ENCODE measurements around the gene NFIC. TPM values are rescaled to one million over a fixed set of nuclear protein-coding genes. Genes with fewer than 3 reads are reported as not detected.

Gene NFIC
- total RNA-seq, 1 experiment from 2014 or later: 8.0 TPM

GRCh38 chr19:3462991-3463713, 96.8 kb downstream of the NFIC start:
- no peak overlapping the region for H4K8ac ChIP-seq (replicated peaks; ENCODE audit: insufficient read length, low read depth, low read length)
- no peaks in the 10 kb centered on the region for H4K20me1 ChIP-seq (ENCODE audit: control insufficient read depth, insufficient read depth, insufficient read length)
- no peak for DNase-seq
- H4K91ac ChIP-seq (ENCODE audit: insufficient read length, low read depth, low read length): no peak overlapping the region
- H2AFZ ChIP-seq (ENCODE audit: low read length): no peak overlapping the region
- no peak overlapping the region for H3T11ph ChIP-seq (ENCODE audit: low read length)
- H3K23ac ChIP-seq (ENCODE audit: insufficient read length, low read depth, low read length): no peak overlapping the region
- no peak overlapping the region for H3K27ac Mint-ChIP-seq
- H3K4ac ChIP-seq (ENCODE audit: low read depth, low read length): no peak overlapping the region
- no peak overlapping the region for H2BK5ac ChIP-seq (ENCODE audit: insufficient read length, low read length)
- H3K9ac ChIP-seq (ENCODE audit: extremely low read depth, insufficient read length, low read length): no peak overlapping the region
- no CpG with 5 or more reads among the region's 58 CpGs for whole genome bisulfite sequencing (ENCODE audit: extremely low coverage, insufficient read length, low lambda C conversion rate)
- H3K27ac ChIP-seq (ENCODE audit: insufficient read length, low read depth, low read length): no peak overlapping the region
- H3K56ac ChIP-seq (ENCODE audit: insufficient read length, low read depth, low read length): no peak overlapping the region
- peak overlapping the region; percentile 14 for H3K4me2 ChIP-seq (ENCODE audit: insufficient read depth, insufficient read length, low read length)
- H3K4me1 ChIP-seq (ENCODE audit: insufficient read depth, low read length): no peaks in the 10 kb centered on the region; the same call in 1 of the 2 replicates
- no peak for TF ChIP-seq CTCF (conservative IDR thresholded peaks at IDR 0.05)
- H2BK120ac ChIP-seq (ENCODE audit: low read depth, low read length, poor library complexity, severe bottlenecking): no peak overlapping the region
- H3K18ac ChIP-seq (ENCODE audit: insufficient read length, low read depth, low read length): no peak overlapping the region
- H3K9me3 ChIP-seq (ENCODE audit: control insufficient read depth, low read depth, low read length): no peaks in the 10 kb centered on the region
- no peaks in the 10 kb centered on the region for H3K79me2 ChIP-seq (ENCODE audit: insufficient read depth, low read length)
- no peak overlapping the region for H4K5ac ChIP-seq (ENCODE audit: insufficient read length, low read depth, low read length)
- peaks cover 4 to 5% of the 10 kb centered on the region in 2 experiments; a peak in 4 of 5 replicates for H3K9me3 Mint-ChIP-seq
- no peak overlapping the region for H2BK12ac ChIP-seq (ENCODE audit: insufficient read length, low read depth, low read length)
- no peak overlapping the region for H2AK5ac ChIP-seq (ENCODE audit: insufficient read length, low read length)
- peaks cover 3% of the 10 kb centered on the region for H3K23me2 ChIP-seq (ENCODE audit: insufficient read length, low read depth, low read length, poor library complexity, severe bottlenecking)
- H3K36me3 Mint-ChIP-seq (ENCODE audit: insufficient read depth in 1 of 3, low read depth in 3 of 3): no peaks in the 10 kb centered on the region; a peak in 2 of 7 replicates
- peaks cover 13 to 28% of the 10 kb centered on the region in 2 experiments for H3K4me1 Mint-ChIP-seq
- H3K27me3 Mint-ChIP-seq (ENCODE audit: low read depth): peaks cover 94% of the 10 kb centered on the region
- no peak overlapping the region for H2BK20ac ChIP-seq (ENCODE audit: low read depth, low read length, poor library complexity, severe bottlenecking)
- H3K79me1 ChIP-seq (ENCODE audit: insufficient read depth, low read depth, low read length, poor library complexity, severe bottlenecking): no peaks in the 10 kb centered on the region
- H3K27me3 ChIP-seq (ENCODE audit: insufficient read depth, low read length): peaks cover 20% of the 10 kb centered on the region
- H3K4me3 Mint-ChIP-seq: peak overlapping the region; percentile 33 to 74; a peak in 4 of 5 replicates
- H2BK15ac ChIP-seq (ENCODE audit: low read depth, low read length): no peak overlapping the region
- H3K14ac ChIP-seq (ENCODE audit: insufficient read depth, low read length): no peak overlapping the region; the same call in 1 of the 2 replicates
